Activated CD8-positive, alpha-beta memory T cell treated with anti-CD3 and anti-CD28 coated beads for 4 hours (primary cell): ENCODE data around the gene CKMT1B.
"Not testable (repeated sequence)": the region's sequence is repeated elsewhere in the genome, so short reads cannot be mapped to it uniquely, and the experiment has no call there.

ENCODE experiments used
- DNase-seq, 2 donors: peaks; one replicate each; pipeline ENCODE4 v3.0.0-alpha.2; 2020; ENCODE audit warnings: low read depth in 2 of 2

Gene CKMT1B

GRCh38 chr15:43593328-43594190 lies at the start of gene CKMT1B:
Gene CKMT1B, plus strand, starts transcription at chr15:43594027. Its CDS starts 192 bp downstream, at chr15:43594219.
- not testable (repeated sequence) for DNase-seq

- no peak for DNase-seq
Observed at GRCh38 chr15:43544266-43544665, 49.6 kb upstream of the CKMT1B start.

DNA sequence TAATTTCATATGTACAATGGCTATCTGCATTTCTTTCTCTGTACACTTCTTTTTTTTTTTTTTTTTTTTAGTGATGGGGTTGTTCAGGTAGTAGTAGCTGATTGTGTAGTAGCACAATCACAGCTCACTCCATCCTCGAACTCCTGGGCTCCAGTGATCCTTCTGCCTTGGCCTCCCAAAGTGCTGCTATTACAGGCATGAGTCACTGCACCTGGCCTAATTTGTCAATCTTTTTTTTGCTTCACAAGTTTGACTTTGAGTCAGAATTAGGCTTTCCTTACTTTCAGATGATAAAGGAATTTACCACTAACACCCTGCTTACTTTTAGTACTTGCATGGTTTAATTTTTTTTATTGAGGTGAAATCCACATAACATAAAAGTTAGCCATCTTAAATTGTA lies 48.4 kb upstream of the CKMT1B start:
- no peak for DNase-seq

DNA sequence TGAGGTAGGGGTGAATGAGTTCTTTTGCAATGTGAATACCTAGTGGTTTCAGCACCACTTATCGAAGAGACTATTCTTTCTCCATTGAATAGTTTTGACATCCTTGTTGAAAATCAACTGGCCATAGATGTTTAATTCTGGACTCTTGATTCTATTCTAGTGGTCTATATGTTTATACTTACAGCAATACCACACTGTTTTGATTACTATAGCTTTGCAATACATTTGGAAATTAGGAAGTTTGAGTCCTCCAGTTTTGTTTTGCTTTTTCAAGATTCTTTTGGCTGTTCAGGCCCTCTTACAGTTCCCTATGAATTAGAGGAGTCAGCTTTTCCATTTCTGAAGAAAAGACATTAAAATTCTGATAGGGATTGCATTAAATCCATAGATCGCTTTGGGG lies 46.3 kb upstream of the CKMT1B start:
- no peak for DNase-seq

GRCh38 chr15:43550527-43551363 lies 43.1 kb upstream of the CKMT1B start:
- no peak for DNase-seq

DNA sequence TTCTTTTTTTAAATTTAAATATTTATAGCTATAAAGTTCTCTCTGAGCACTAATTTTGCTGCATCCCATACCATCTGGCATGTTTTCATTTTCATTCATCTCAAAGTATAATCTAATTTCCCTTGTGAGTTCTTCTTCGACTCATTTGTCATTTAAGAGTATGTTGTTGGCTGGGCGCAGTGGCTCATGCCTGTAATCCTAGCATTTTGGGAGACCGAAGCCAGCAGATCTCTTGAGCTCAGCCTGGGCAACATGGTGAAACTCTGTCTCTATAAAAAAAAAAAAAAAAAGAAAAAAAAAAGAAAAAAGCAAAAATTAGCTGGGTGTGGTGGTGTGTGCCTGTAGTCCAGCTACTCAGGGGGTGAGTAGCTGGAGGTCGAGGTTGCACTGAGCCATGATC lies 41.6 kb upstream of the CKMT1B start:
- DNase-seq: no peak

DNA sequence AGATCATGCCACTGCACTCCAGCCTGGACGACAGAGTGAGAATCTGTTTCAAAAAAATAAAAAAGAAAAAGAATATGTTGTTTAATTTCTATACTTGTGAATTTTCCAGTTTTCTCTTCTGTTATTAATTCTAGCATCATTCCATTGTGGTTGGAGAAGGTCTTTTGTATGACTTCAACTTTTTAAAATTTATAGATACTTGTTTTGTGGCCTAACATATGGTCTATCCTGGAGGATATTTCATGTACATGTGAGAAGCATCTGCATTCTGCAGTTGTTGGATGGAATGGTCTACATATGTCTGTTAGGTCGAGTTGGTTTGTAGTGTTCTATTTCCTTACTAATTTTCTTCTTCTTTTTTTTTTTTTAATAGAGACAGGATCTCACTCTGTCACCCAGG lies 40.8 kb upstream of the CKMT1B start:
- no peak for DNase-seq

DNA sequence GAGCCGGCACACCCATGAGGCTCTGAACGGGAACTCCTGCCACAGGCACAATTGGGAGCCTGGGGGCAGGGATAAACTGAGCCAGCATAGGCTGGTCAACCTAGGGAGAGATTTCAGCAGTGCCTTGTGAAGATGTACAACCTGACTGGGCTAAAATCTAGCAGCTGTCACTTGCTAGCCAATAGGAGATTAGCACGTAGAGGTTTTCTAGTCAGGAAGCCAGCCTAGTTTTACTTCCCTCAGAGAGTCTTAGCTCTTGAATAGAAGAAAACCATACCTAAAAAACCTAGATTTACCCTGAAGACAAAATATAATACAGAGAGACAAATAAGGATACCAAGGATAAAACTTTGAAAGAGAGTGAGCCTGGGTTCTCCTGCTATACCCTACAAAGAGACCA lies 31.1 kb upstream of the CKMT1B start:
- DNase-seq: not testable (repeated sequence)

DNA sequence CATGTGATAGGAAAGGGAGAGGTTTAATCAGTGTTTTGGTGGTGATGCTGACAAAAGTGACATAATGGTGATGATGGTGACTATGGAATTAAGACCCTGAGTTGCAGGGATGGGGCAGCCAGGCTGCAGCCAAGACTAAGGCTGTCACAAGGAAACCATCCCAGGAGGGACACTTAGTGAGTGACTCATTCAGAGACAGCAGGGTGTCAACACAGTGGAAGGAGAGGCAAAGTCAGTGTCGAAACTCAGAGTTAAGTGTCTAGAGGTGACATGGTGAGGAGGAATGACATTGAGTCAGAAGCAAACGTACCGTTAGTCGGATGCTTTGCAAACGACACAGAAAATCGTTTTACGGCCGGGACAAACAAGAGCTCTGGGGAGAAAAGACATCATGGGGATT lies 30.0 kb upstream of the CKMT1B start:
- DNase-seq: not testable (repeated sequence)

- DNase-seq: not testable (repeated sequence)
Observed at GRCh38 chr15:43566615-43567014, 27.2 kb upstream of the CKMT1B start.

GRCh38 chr15:43574607-43575006 lies 19.2 kb upstream of the CKMT1B start:
- DNase-seq: not testable (repeated sequence)

DNA sequence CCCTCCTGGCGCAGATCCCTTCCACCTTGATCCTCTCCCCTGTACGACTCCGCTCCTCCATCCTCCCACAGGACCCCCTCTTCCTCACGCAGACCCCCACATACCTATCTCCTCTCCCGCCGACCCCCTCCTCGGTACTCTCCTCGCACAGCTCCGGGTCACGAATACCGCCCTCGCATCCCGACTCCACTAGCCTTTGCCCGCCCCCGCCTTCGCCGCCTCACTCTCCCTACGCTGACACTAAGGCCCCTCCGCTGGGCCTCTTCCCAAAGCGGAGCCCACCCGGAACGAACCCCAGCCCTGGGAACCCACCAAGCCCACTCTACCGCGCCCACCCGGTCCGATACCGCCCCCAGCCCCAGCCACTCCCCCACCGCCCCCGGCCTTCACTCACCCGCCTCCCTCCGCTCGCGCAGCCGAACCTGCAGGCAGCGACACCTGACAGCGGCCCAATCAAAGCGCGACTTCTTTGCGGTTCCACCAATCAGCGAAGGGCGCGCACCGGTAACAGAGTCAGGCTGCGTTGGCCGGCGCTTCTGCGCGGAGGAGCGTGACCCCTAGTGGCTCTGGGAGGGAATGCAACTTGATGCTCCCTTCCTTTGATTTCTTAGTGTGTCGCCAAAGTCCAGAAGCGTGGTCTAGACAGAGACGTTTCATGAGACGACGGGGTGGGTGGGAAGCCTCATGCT lies 3.9 kb upstream of the CKMT1B start, which contains the start of gene PPIP5K1:
PPIP5K1 (minus strand) TSS at position 431 of the 689 bp plus-strand sequence. CDS start 5,704 bp downstream, outside the sequence.
- DNase-seq: not testable (repeated sequence)

- not testable (repeated sequence) for DNase-seq
Observed at GRCh38 chr15:43592841-43593240, 986 bp upstream of the CKMT1B start.

GRCh38 chr15:43599131-43599530 lies 5.3 kb downstream of the CKMT1B start:
- not testable (repeated sequence) for DNase-seq

DNA sequence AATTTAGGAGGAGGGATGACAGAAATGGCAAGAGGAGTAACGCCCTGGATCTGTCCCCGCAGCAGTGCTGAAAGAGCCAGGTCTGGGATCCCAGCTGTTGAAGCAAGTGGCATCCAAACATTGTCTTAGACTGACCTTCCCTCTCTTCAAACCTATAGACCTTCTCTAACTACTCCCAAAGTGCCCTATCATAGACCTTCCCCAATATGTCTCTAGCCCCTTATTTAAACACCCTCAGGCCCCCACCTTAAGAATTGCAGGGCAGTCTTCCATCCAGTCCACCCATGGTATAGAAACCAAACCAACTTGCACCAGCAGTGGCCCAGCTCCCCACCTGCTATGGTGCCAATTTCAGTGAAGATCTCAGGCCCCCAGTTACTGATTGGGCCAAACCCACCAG lies 6.4 kb downstream of the CKMT1B start:
- DNase-seq: not testable (repeated sequence)

GRCh38 chr15:43602233-43602632 lies 8.4 kb downstream of the CKMT1B start:
- DNase-seq: not testable (repeated sequence)

GRCh38 chr15:43617750-43618149 lies 23.9 kb downstream of the CKMT1B start:
- DNase-seq: not testable (repeated sequence)

GRCh38 chr15:43618700-43619099 lies 24.9 kb downstream of the CKMT1B start, which contains the start of gene STRC:
Gene STRC, minus strand, starts transcription at chr15:43618800. Its CDS starts 78 bp downstream, at chr15:43618722.
- DNase-seq: not testable (repeated sequence)

GRCh38 chr15:43622068-43622799 lies 28.4 kb downstream of the CKMT1B start:
- not testable (repeated sequence) for DNase-seq

GRCh38 chr15:43625106-43625505 lies 31.3 kb downstream of the CKMT1B start:
- DNase-seq: no peak

DNA sequence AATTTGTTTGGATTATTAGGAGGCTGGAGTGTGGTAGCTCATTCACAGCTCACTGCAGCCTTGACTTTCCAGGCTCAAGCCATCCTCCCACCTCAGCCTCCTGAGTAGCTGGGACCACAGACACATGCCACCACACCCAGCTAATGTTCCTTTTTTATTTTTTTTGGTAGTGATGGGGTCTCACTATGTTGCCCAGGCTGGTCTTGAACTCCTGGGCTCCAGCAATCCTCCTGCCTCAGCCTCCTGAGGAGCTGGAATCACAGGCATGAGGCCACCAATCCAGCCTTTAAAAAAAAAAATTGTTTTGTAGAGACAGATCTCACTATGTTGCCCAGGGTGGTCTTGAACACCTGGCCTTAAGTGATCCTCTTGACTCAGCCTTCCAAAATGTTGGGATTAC lies 33.1 kb downstream of the CKMT1B start:
- not testable (repeated sequence) for DNase-seq
